Astrocyte of the cerebellum (primary cell): ENCODE data around the gene ADISSP.

Experiments used
- DNase-seq: peaks from one replicate; pipeline ENCODE4 v3.0.0-alpha.2; 2011; ENCODE audit warnings: low read depth
- H3K4me3 ChIP-seq: 2 replicates; pipeline ENCODE4 v1.5.1; 2011; ENCODE audit warnings: mild to moderate bottlenecking, low read depth, low read length, moderate library complexity
- in situ Hi-C: cut with HindIII; loops from 2 replicates; pipeline ENCODE4 v1.10.0; 2017; ENCODE audit warnings: low sequenced_read_pairs
- TF ChIP-seq, protein P1 (sequence below): IDR thresholded peaks from 2 replicates; pipeline ENCODE4 v1.5.1; 2012; ENCODE audit warnings: low read length, low read depth, moderate library complexity, mild to moderate bottlenecking; ENCODE audit errors: missing control alignments

Gene ADISSP

DNA sequence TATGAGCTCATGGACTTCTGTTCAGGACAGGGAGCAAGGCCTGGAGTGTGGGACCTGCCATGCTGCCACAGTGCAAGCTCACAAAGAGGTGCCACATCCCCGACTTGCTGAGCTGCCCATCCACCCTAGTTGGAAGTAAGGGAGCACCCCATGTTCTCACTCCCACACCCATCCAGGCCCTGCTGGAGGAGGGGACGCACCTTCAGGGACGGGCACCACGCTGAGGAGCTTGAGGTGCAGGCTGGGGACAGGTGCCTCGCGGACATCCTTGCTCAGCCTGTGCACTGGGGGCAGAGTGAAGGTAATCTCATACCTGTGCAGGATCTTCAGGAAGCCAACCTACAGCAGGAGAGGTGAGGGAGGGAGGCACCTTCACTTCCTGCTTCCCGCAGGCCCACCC lies 12.3 kb downstream of the ADISSP start:
- DNase-seq = no peak
- no peak overlapping the region for H3K4me3 ChIP-seq
- TF ChIP-seq, protein P1, sequence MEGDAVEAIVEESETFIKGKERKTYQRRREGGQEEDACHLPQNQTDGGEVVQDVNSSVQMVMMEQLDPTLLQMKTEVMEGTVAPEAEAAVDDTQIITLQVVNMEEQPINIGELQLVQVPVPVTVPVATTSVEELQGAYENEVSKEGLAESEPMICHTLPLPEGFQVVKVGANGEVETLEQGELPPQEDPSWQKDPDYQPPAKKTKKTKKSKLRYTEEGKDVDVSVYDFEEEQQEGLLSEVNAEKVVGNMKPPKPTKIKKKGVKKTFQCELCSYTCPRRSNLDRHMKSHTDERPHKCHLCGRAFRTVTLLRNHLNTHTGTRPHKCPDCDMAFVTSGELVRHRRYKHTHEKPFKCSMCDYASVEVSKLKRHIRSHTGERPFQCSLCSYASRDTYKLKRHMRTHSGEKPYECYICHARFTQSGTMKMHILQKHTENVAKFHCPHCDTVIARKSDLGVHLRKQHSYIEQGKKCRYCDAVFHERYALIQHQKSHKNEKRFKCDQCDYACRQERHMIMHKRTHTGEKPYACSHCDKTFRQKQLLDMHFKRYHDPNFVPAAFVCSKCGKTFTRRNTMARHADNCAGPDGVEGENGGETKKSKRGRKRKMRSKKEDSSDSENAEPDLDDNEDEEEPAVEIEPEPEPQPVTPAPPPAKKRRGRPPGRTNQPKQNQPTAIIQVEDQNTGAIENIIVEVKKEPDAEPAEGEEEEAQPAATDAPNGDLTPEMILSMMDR = no peak
- in situ Hi-C loops = loop anchor here (5.0 kb wide), 1 partner anchor 48 kb away; no protein-coding TSS in a partner anchor

GRCh38 chr20:3754276-3754630 lies 13.3 kb downstream of the ADISSP start:
- no peak overlapping the region for H3K4me3 ChIP-seq
- no peak for DNase-seq
- TF ChIP-seq, protein P1 = no peak
- in situ Hi-C loops = no loop called here

DNA sequence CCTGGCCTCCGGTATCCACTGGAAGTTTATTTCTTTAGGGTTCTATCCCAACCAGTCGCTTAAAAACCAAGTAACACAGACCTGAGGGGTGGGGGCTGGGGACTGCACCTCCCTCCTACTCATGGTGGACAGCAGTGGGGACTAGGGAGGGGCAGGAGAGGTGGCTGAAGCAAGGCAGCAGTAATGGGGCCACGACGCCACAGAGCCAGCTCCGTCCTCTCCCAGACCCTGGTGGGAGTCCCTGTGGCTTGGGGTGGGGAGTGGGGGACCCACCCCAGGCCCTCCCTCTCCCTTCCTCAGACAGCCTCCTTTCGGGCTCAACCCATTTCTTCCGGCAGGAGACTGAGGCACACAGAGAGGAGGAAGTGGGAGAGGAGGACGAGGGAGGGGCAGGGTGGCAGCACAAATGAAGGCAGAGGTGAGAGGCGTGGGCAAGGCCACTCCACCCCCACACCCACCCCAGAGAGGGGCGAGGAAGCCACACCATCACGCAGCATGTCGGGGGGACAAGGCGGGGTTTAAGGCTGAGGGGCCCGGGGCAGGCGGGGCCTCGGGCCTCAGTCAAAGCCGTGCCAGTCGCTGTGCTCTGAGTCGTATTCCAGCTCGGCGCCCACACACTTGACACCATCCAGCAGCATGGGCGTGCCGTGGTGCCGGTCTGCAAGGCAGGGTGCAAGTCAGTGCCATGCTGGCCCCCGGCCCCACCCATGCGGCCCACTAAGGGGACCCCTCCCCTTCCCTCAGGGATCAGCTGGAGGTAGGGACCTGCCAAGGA lies 13.9 kb downstream of the ADISSP start:
- in situ Hi-C loops = no loop called here
- TF ChIP-seq, protein P1 = no peak
- no peak for DNase-seq
- H3K4me3 ChIP-seq = no peak overlapping the region

DNA sequence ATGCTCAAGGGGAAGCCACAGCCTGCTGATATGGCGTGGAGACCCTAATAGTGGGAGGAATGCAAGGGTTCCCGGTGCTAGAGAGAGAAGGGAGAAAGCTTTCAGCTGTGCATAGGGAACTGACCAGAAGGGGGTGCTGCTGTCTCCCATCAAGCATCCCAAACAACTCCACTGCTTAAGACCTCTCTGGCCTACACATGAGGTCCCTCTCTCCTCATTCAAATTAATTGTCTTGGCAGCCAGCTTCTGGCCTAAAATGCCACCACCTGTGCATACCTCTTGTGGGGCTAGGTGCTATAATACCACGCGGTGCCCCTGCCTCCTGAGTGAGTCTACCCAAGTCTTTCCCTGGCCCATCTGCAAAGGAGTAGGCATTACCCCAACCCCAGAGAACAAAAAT lies 14.5 kb downstream of the ADISSP start:
- TF ChIP-seq, protein P1 = peak; percentile 90
- H3K4me3 ChIP-seq = no peak overlapping the region
- DNase-seq = peak; percentile 55
- in situ Hi-C loops = no loop called here

DNA sequence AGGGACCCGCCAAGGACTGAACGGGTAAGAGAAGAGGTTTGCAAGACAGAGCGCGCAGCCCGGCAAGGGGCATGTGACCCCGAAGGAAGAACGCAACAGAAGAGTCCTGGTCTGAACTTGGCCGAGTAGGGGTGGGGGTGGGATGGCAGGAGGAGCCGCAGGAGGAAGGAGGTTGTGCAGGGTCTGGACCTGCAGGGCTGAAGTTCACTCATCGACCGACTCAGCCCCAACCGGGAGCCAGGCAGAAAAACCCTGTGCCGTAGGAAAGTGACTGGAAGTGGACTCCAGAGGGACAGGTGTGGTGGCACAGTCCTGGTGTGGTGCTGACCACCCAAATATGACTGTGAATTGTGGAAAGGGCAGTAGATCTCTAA lies 15.2 kb downstream of the ADISSP start:
- peak overlapping the region; percentile 41 for H3K4me3 ChIP-seq
- in situ Hi-C loops = no loop called here
- TF ChIP-seq, protein P1 = no peak

DNA sequence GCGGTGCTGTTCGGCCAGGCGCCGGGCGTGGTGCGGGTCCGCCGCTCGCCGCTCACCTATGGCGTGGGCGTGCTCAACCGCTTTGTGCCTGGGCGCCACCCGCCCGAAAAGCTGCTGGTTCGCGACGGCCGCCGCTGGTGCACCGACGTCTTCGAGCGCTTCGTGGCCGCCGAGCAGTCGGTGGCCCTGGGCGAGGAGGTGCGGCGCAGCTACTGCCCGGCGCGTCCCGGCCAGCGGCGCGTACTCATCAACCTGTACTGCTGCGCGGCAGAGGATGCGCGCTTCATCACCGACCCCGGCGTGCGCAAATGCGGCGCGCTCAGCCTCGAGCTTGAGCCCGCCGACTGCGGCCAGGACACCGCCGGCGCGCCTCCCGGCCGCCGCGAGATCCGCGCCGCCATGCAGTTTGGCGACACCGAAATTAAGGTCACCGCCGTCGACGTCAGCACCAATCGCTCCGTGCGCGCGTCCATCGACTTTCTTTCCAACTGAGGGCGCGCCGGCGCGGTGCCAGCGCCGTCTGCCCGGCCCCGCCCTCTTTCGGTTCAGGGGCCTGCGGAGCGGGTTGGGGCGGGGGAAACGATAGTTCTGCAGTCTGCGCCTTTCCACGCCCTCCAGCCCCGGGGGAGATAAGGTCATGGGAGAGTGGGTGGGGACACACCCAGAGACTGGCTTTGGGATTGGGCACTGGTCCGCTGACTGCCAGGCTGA lies 15.7 kb downstream of the ADISSP start:
- peak overlapping the region; percentile 41 for H3K4me3 ChIP-seq
- in situ Hi-C loops = no loop called here
- no peak for DNase-seq

More for the DNA sequence above, 15.2 kb downstream of the ADISSP start:
- no peak for DNase-seq

More for the DNA sequence above, 15.7 kb downstream of the ADISSP start:
- TF ChIP-seq, protein P1 = no peak
